GM18858 (cell line): ENCODE measurements around the gene VGF.

Source experiments
- ATAC-seq: cut with Tn5 transposase; IDR thresholded peaks from one replicate; pipeline ENCODE4 v1.9.1; 2021; ENCODE audit not compliant: unreplicated experiment

VGF gene

GRCh38 chr7:101186194-101186593 is 20.8 kb upstream of the VGF start:
- ATAC-seq, result no peak

- no peak for ATAC-seq
Observed at GRCh38 chr7:101185258-101185839, 20.0 kb upstream of the VGF start.

- ATAC-seq, result no peak
Observed at GRCh38 chr7:101180130-101180755, 14.9 kb upstream of the VGF start, which contains the start of gene NAT16. Gene NAT16, minus strand, starts transcription at chr7:101180293. Its CDS starts 5,486 bp downstream, at chr7:101174807.

GRCh38 chr7:101179713-101180112 is 14.3 kb upstream of the VGF start:
- no peak for ATAC-seq

- no peak for ATAC-seq
Observed at GRCh38 chr7:101179117-101179516, 13.7 kb upstream of the VGF start.

GRCh38 chr7:101177644-101178043 is 12.3 kb upstream of the VGF start:
- no peak for ATAC-seq

GRCh38 chr7:101175664-101176063 is 10.3 kb upstream of the VGF start:
- ATAC-seq, result no peak

GRCh38 chr7:101174322-101174854 is 9.0 kb upstream of the VGF start:
- no peak for ATAC-seq

- ATAC-seq, result no peak
Observed at GRCh38 chr7:101173752-101174244, 8.4 kb upstream of the VGF start.

- ATAC-seq, result no peak
Observed at GRCh38 chr7:101172854-101173751, 7.7 kb upstream of the VGF start.

GRCh38 chr7:101172005-101172853 is 6.9 kb upstream of the VGF start:
- ATAC-seq, result no peak

GRCh38 chr7:101171442-101171837 is 6.1 kb upstream of the VGF start:
- no peak for ATAC-seq

GRCh38 chr7:101170617-101171441 is 5.5 kb upstream of the VGF start:
- ATAC-seq, result no peak

GRCh38 chr7:101169838-101170551 is 4.6 kb upstream of the VGF start:
- no peak for ATAC-seq

- ATAC-seq, result no peak
Observed at GRCh38 chr7:101169110-101169837, 3.9 kb upstream of the VGF start.

GRCh38 chr7:101168412-101169049 is 3.2 kb upstream of the VGF start:
- ATAC-seq, result no peak

GRCh38 chr7:101167645-101168411 is 2.5 kb upstream of the VGF start:
- ATAC-seq, result no peak
